KMS-11 (cell line): ENCODE results near the gene SELPLG.

Experiments
- H2AFZ ChIP-seq: fragments of 200-600 bp; sonication (generic); 2 replicates; pipeline ENCODE4 v1.6.1; 2016; ENCODE audit warnings: antibody characterized with exemption, mixed run types, low read depth
- H3K27ac ChIP-seq: fragments of 200-600 bp; sonication (generic); 2 replicates; pipeline ENCODE4 v1.6.1; 2016; ENCODE audit warnings: mild to moderate bottlenecking, mixed run types
- H3K27me3 ChIP-seq: fragments of 200-600 bp; sonication (generic); 2 replicates; pipeline ENCODE4 v1.6.1; 2017; ENCODE audit warnings: mild to moderate bottlenecking, low read depth, mixed run types, moderate library complexity; ENCODE audit not compliant: insufficient read depth
- H3K36me3 ChIP-seq: fragments of 200-600 bp; sonication (generic); 2 replicates; pipeline ENCODE4 v1.6.1; 2017; ENCODE audit warnings: mild to moderate bottlenecking, mixed run types; ENCODE audit not compliant: insufficient read depth
- H3K4me1 ChIP-seq: fragments of 200-600 bp; sonication (generic); 2 replicates; pipeline ENCODE4 v1.6.1; 2016; ENCODE audit warnings: mild to moderate bottlenecking, low read depth, mixed run types; ENCODE audit not compliant: poor library complexity, severe bottlenecking
- H3K4me2 ChIP-seq: fragments of 200-600 bp; sonication (generic); 2 replicates; pipeline ENCODE4 v1.7.0; 2016; ENCODE audit warnings: mild to moderate bottlenecking, mixed run types
- H3K4me3 ChIP-seq: fragments of 200-600 bp; sonication (generic); IDR thresholded peaks from 2 replicates; pipeline ENCODE4 v1.6.1; 2017; ENCODE audit warnings: low read depth, low read length, mixed read lengths; ENCODE audit not compliant: insufficient read depth
- H3K79me2 ChIP-seq: fragments of 200-600 bp; sonication (generic); 2 replicates; pipeline ENCODE4 v1.6.1; 2016; ENCODE audit warnings: low read depth, mixed run types; ENCODE audit not compliant: insufficient read depth
- H3K9ac ChIP-seq: fragments of 200-600 bp; sonication (generic); 2 replicates; pipeline ENCODE4 v1.6.1; 2016; ENCODE audit warnings: mild to moderate bottlenecking, mixed run types
- H4K20me1 ChIP-seq: fragments of 200-600 bp; sonication (generic); 2 replicates; pipeline ENCODE4 v1.6.1; 2016; ENCODE audit warnings: mild to moderate bottlenecking, mixed run types; ENCODE audit not compliant: insufficient read depth
- CTCF ChIP-seq: fragments of 200-600 bp; sonication (generic); conservative IDR thresholded peaks from 2 replicates; pipeline ENCODE4 v1.6.1; 2017; ENCODE audit warnings: low read depth, mild to moderate bottlenecking, antibody characterized with exemption, low read length, moderate library complexity, mixed read lengths

Gene SELPLG

GRCh38 chr12:108671110-108671509 is 37.4 kb upstream of the SELPLG start:
- Histone ChIP-seq H3K4me2 (no peak overlapping the region), H3K4me1 (peaks cover 58% of the 10 kb centered on the region), H3K27ac (no peak overlapping the region), H3K9ac (no peak overlapping the region), H3K27me3 (no peaks in the 10 kb centered on the region), H4K20me1 (no peaks in the 10 kb centered on the region), H3K4me3 (no peak overlapping the region), H2AFZ (no peak overlapping the region), H3K36me3 (no peaks in the 10 kb centered on the region), H3K79me2 (peaks cover 20% of the 10 kb centered on the region)
- no peak for TF ChIP-seq CTCF

GRCh38 chr12:108670066-108670631 is 36.5 kb upstream of the SELPLG start:
- H2AFZ ChIP-seq: no peak overlapping the region
- H3K27ac ChIP-seq: no peak overlapping the region
- no peaks in the 10 kb centered on the region for H4K20me1 ChIP-seq
- no peak overlapping the region for H3K4me2 ChIP-seq
- no peak for TF ChIP-seq CTCF
- no peak overlapping the region for H3K4me3 ChIP-seq
- no peaks in the 10 kb centered on the region for H3K36me3 ChIP-seq
- H3K27me3 ChIP-seq: no peaks in the 10 kb centered on the region
- peaks cover 15% of the 10 kb centered on the region for H3K79me2 ChIP-seq
- H3K9ac ChIP-seq: no peak overlapping the region
- H3K4me1 ChIP-seq: peaks cover 63% of the 10 kb centered on the region

GRCh38 chr12:108668542-108668941 is 34.8 kb upstream of the SELPLG start:
- no peak overlapping the region for H3K4me2 ChIP-seq

GRCh38 chr12:108668063-108668462 is 34.4 kb upstream of the SELPLG start:
- Histone ChIP-seq H2AFZ (no peak overlapping the region), H3K79me2 (peaks cover 27% of the 10 kb centered on the region), H3K27me3 (no peaks in the 10 kb centered on the region), H4K20me1 (no peaks in the 10 kb centered on the region), H3K9ac (no peak overlapping the region), H3K36me3 (no peaks in the 10 kb centered on the region), H3K27ac (no peak overlapping the region; the same call in 1 of the 2 replicates), H3K4me1 (peaks cover 83% of the 10 kb centered on the region), H3K4me2 (no peak overlapping the region), H3K4me3 (no peak overlapping the region)
- TF ChIP-seq CTCF: no peak

More at GRCh38 chr12:108668542-108668941, 34.8 kb upstream of the SELPLG start:
- Histone ChIP-seq H3K4me1 (peaks cover 79% of the 10 kb centered on the region), H3K9ac (no peak overlapping the region), H3K36me3 (no peaks in the 10 kb centered on the region), H3K4me3 (no peak overlapping the region), H3K27me3 (no peaks in the 10 kb centered on the region), H4K20me1 (no peaks in the 10 kb centered on the region), H3K27ac (no peak overlapping the region), H2AFZ (no peak overlapping the region), H3K79me2 (peaks cover 23% of the 10 kb centered on the region)
- TF ChIP-seq CTCF: no peak
